Prostate gland (tissue), 2 donors: ENCODE measurements around the gene P2RY6. TPM values are rescaled to one million over a fixed set of nuclear protein-coding genes. Genes with fewer than 3 reads are reported as not detected.

Source experiments
- DNase-seq: peaks from one replicate; pipeline ENCODE4 v3.0.0-alpha.2; 2019; ENCODE audit warnings: low spot score
- H3K27ac ChIP-seq, 2 donors: fragments of 200-600 bp; sonication (generic); 2 replicates each; pipeline ENCODE4 v1.5.1; 2017 to 2019
- H3K27me3 ChIP-seq: fragments of 200-600 bp; sonication (generic); replicated peaks from 2 replicates; pipeline ENCODE4 v1.5.1; 2019; ENCODE audit not compliant: insufficient read depth
- H3K36me3 ChIP-seq, 2 donors: fragments of 200-600 bp; sonication (generic); 1 replicate in 1 of 2; 2 replicates in 1 of 2; pipeline versions ENCODE4 v1.5.1 to v1.8.1; 2017 to 2019
- H3K4me1 ChIP-seq: fragments of 200-600 bp; sonication (generic); replicated peaks from 2 replicates; pipeline ENCODE4 v1.5.1; 2019
- H3K4me3 ChIP-seq, 2 donors: fragments of 200-600 bp; sonication (generic); 2 replicates each; pipeline ENCODE4 v1.5.1; 2017 to 2019
- H3K9me3 ChIP-seq: fragments of 200-600 bp; sonication (generic); 2 replicates; pipeline ENCODE4 v1.5.1; 2017
- POLR2A ChIP-seq: fragments of 450-650 bp; IDR thresholded peaks from one replicate; pipeline ENCODE4 v1.6.1; 2016; ENCODE audit warnings: antibody characterized with exemption, mild to moderate bottlenecking
- POLR2AphosphoS5 ChIP-seq: sonication (generic); formaldehyde crosslinking; IDR thresholded peaks from one replicate; pipeline ENCODE4 v1.6.1; 2017; ENCODE audit warnings: antibody characterized with exemption
- WGBS: methylation state at CpG from one replicate; pipeline ENCODE4 v1.1.5; 2018; 5-methylcytosine and 5-hydroxymethylcytosine counted together
- intact Hi-C: fragments of 100-400 bp; cut with DNase I; formaldehyde crosslinking; loops from one replicate; pipeline ENCODE4 v1.14.2; 2022
- total RNA-seq, 2 donors: library from RNA; depleted of rRNA; stranded (reverse); fragments of >200 nt; gene quantifications; one replicate each; pipeline ENCODE4 v1.1.0, GENCODE V29; 2016
- TF ChIP-seq, protein P1 (sequence below), 4 experiments: fragments of 200-600 bp in 2 of 4; fragments of 450-650 bp in 2 of 4; sonication (generic) in 2 of 4; IDR thresholded peaks; 1 replicate in 3 of 4; 2 replicates in 1 of 4; pipeline ENCODE4 v1.5.1; 2016 to 2019; ENCODE audit warnings: antibody characterized with exemption in 4 of 4, mild to moderate bottlenecking in 2 of 4, moderate library complexity in 2 of 4

P2RY6 gene
- total RNA-seq, 2 donors from 2014 or later, result 0.64 to 3.5 TPM

DNA sequence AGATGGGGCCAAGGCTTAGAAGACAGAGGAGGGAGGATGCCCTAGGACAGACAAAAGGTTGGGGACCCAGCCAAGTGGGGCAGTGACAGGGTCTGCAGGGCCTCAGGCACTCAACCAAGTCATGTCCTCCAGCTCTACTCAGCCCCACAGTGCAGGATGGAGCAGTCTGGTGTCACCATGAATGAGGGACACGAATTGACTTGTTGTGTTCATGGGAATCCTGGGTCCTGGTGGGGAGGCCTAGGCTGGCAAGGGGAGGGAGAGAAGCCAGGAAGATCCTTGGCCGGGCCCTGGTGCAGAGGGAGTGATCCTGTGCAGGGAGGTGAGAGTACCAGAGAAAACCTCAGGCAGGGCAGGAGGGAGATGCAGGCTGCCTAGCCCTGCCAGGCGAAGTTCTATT lies 12.0 kb downstream of the P2RY6 start:
- no peak overlapping the region for H3K4me3 ChIP-seq
- 89% methylated on average over 3 of the region's 3 CpGs for WGBS
- intact Hi-C loops, result no loop called here
- H3K27me3 ChIP-seq, result no peaks in the 10 kb centered on the region
- no peak for TF ChIP-seq POLR2A
- TF ChIP-seq, protein P1, sequence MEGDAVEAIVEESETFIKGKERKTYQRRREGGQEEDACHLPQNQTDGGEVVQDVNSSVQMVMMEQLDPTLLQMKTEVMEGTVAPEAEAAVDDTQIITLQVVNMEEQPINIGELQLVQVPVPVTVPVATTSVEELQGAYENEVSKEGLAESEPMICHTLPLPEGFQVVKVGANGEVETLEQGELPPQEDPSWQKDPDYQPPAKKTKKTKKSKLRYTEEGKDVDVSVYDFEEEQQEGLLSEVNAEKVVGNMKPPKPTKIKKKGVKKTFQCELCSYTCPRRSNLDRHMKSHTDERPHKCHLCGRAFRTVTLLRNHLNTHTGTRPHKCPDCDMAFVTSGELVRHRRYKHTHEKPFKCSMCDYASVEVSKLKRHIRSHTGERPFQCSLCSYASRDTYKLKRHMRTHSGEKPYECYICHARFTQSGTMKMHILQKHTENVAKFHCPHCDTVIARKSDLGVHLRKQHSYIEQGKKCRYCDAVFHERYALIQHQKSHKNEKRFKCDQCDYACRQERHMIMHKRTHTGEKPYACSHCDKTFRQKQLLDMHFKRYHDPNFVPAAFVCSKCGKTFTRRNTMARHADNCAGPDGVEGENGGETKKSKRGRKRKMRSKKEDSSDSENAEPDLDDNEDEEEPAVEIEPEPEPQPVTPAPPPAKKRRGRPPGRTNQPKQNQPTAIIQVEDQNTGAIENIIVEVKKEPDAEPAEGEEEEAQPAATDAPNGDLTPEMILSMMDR (IDR thresholded peaks at IDR 0.05), result no peak
- DNase-seq, result no peak
- no peaks in the 10 kb centered on the region for H3K4me1 ChIP-seq
- no peak overlapping the region for H3K27ac ChIP-seq
- H3K9me3 ChIP-seq, result no peaks in the 10 kb centered on the region
- H3K36me3 ChIP-seq, result no peaks in the 10 kb centered on the region

DNA sequence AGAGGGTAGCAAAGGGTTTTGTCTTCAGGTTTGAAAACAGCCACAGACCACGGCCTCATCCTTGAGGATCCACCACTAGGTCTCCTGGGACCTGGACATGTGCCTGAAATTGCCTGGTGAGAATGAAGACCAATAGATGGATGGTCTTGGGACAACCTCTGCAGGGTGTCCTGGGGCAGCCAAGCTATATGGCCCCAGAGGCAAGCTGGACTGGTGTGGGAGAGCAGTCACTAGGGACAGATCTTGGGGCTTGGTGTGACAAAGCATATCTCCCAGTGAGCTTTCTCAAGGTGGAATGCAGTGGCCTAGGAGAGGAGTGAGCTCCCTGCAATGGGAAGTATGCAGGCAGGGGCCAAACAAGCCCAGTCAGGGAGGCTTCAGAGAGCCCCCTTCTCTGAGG lies 13.6 kb downstream of the P2RY6 start:
- Histone ChIP-seq H3K4me3 (no peak overlapping the region), H3K27ac (no peak overlapping the region), H3K36me3 (no peaks in the 10 kb centered on the region), H3K27me3 (no peaks in the 10 kb centered on the region), H3K4me1 (no peaks in the 10 kb centered on the region), H3K9me3 (no peaks in the 10 kb centered on the region)
- 94% methylated on average over 1 of the region's 1 CpG for WGBS
- no peak for TF ChIP-seq POLR2AphosphoS5
- TF ChIP-seq, protein P1 (IDR thresholded peaks at IDR 0.05), result no peak
- TF ChIP-seq POLR2A, result no peak
- no peak for DNase-seq
- intact Hi-C loops, result loop anchor here (5.0 kb wide), 1 partner anchor 98 kb away; no protein-coding TSS in a partner anchor

DNA sequence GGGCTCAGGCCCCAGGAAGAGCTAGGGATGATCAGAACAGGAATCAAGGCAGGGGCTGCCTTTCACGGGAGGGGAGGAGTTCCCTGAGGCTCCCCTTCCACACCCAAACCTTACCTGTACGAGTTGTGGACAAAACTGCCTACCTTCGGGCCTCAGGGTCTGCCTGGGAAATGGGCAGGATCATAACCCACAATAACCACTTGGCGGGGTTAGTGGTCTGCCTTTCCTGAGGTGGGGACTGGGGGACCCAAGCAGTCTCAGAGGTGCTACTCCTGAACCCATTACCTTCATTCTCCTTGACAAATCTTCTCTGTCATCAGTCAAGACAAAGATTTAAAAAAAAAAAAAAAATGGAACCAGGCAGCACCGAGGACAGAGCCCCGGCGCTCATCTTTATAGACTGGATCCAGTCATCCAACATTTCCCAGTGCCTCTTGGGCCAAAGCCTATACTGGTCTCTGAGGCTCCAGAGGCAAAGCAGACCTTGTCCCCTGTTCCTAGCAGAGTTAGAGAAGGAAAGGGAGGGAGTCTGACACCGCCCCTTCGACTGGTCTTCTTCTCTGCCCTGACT lies 14.2 kb downstream of the P2RY6 start:
- intact Hi-C loops, result loop anchor here (5.0 kb wide), 1 partner anchor 99 kb away; no protein-coding TSS in a partner anchor
- H3K4me3 ChIP-seq, result no peak overlapping the region
- no peaks in the 10 kb centered on the region for H3K4me1 ChIP-seq
- no peak for DNase-seq
- 85% methylated on average over 9 of the region's 9 CpGs for WGBS
- TF ChIP-seq POLR2A, result no peak
- no peaks in the 10 kb centered on the region for H3K27me3 ChIP-seq
- H3K27ac ChIP-seq, result no peak overlapping the region
- H3K36me3 ChIP-seq, result no peaks in the 10 kb centered on the region
- no peaks in the 10 kb centered on the region for H3K9me3 ChIP-seq

DNA sequence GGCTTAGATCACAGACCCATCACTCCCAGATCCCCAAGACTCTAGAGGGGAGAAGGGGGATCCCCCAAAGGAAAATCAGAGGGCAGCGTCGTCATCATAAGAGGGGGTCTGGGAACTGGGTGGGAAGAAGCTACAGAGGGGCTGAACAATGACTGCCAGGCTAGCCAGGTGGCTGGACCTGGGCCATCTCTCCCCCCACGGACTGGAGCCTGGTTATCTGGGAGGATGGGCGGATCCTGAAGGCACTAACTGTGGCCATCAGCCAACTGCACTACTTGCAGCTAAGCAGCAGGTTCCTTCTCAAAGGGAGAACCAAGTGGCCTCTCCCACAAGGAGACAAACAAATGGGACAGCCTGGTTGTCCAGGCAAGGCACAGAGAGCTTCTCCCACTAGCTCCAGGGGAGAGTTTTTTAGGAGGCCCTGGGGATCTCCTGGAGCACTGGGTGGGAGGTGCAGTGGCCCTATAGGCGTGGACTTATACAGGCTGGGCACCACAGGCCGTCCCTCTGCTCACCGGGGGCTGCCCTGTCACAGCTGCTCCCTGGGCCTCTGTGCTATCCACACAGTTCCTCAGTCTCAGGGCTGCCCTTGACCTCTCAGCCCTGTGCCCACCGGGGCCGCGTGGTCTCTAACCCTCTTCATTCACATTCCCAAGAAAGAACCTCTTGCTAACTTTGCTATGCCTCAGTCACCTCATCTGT lies 15.4 kb downstream of the P2RY6 start:
- 81% methylated on average over 10 of the region's 10 CpGs for WGBS
- no peak overlapping the region for H3K4me3 ChIP-seq
- TF ChIP-seq POLR2AphosphoS5 (no peak), POLR2A (no peak)
- TF ChIP-seq, protein P1 (IDR thresholded peaks at IDR 0.05), result no peak
- no peak overlapping the region for H3K27ac ChIP-seq
- intact Hi-C loops, result loop anchor here (5.0 kb wide), 1 partner anchor 100 kb away; no protein-coding TSS in a partner anchor
- no peaks in the 10 kb centered on the region for H3K9me3 ChIP-seq
- no peaks in the 10 kb centered on the region for H3K27me3 ChIP-seq
- H3K36me3 ChIP-seq, result no peaks in the 10 kb centered on the region
- no peak for DNase-seq
- no peaks in the 10 kb centered on the region for H3K4me1 ChIP-seq

DNA sequence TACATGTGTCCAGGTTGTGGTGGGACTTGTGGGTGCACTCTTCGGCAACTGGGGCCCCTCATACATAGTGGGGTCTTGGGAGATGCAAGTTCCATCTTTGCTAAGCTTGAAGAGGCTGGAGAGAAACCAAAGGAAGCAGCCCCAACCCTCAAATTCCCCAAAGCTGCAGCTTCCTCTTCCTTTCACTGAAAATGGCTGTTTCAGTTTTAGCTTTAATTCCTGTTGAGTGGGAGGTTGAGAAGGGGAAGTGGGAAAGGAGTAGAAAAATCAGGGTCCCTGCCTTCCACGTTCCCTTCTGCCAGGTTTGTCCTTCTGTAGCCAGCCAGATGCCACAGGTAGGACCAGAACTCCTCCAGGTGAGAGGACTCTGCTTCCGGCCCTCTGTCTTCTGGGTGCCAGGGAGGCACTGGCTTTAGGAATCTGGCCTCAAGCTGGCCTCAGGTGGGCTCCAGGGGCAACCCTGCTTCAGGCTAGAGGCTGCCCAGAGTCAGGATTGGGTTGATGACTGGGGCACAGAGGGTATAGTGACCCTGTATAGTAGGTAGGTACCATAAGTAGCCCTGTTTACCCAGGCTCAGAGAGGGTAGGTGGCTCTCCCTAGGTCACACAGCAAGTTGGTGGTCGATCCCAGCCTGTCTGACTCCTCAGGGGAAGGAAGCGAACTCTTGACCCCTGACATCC lies 16.2 kb downstream of the P2RY6 start:
- WGBS, result 69% methylated on average over 5 of the region's 5 CpGs

More for the DNA sequence above, 16.2 kb downstream of the P2RY6 start:
- no peaks in the 10 kb centered on the region for H3K36me3 ChIP-seq
- intact Hi-C loops, result loop anchor here (5.0 kb wide), 1 partner anchor 101 kb away; no protein-coding TSS in a partner anchor
- no peak overlapping the region for H3K27ac ChIP-seq
- H3K27me3 ChIP-seq, result no peaks in the 10 kb centered on the region
- no peak overlapping the region for H3K4me3 ChIP-seq
- no peak for DNase-seq
- H3K9me3 ChIP-seq, result no peaks in the 10 kb centered on the region
- no peaks in the 10 kb centered on the region for H3K4me1 ChIP-seq
- TF ChIP-seq, protein P1 (IDR thresholded peaks at IDR 0.05), result no peak
- TF ChIP-seq POLR2AphosphoS5, result no peak
- no peak for TF ChIP-seq POLR2A
